Umbilical cord (tissue), 2 donors: ENCODE results near the gene KLRK1. TPM values are rescaled to one million over a fixed set of nuclear protein-coding genes. Genes with fewer than 3 reads are reported as not detected.
"Not testable (repeated sequence)": the region's sequence is repeated elsewhere in the genome, so short reads cannot be mapped to it uniquely, and the experiment has no call there.

Source experiments
- DNase-seq: peaks from one replicate; pipeline ENCODE4 v3.0.0-alpha.2; 2015; ENCODE audit warnings: low spot score
- total RNA-seq: library from RNA; depleted of rRNA; stranded (reverse); fragments of >200 nt; gene quantifications from one replicate; pipeline ENCODE4 v1.2.3, GENCODE V29; 2014; ENCODE audit warnings: low replicate concordance; ENCODE audit not compliant: insufficient read depth

Gene KLRK1
- 1.2 TPM for total RNA-seq

DNA sequence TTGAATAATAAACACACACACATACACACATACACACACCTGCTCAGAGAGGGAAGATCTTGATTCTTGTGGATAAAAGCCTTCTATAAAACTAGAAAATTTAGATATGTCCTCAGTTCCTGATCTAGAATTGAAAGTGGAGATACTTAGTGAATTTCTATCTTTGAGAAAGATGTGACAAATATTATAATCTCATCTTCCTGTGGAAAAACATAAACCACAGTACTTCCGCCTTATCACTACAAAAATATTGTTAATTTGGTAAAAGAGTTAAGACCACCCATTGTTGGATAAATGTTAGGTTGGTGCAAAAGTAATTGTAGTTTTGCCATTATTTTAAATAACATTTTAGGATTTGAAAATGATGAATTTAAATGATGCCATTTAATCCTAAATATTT is at the start of gene KLRK1:
Gene KLRK1, minus strand, starts transcription at position 138 of the 400 bp plus-strand sequence. CDS start 1,231 bp downstream, outside the sequence.
- DNase-seq: no peak

DNA sequence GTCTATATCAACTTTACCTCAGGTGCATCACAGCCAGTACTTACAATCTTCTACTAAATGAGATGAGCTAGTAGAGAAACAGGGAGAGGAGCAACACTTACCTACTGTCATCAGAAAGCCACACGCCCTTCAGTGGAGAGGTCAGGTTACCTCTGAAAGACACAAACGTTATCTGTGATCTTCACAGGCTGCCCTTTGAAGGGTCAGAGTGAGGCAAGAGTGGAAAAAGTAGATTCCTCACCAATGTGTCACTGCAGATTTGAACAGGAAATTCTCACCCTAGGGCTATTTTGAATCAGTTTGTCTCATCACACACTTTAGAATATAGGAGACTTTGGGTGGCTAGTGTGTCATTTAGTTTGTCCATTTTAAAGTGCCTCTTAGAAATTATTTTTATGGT is 47.8 kb upstream of the KLRK1 start:
- not testable (repeated sequence) for DNase-seq

- not testable (repeated sequence) for DNase-seq
These were observed 46.0 kb upstream of the KLRK1 start, which contains the start of gene KLRC2 for GRCh38 chr12:10435816-10436215. Gene KLRC2, minus strand, starts transcription at chr12:10436010. Its CDS starts 24 bp downstream, at chr12:10435986.

DNA sequence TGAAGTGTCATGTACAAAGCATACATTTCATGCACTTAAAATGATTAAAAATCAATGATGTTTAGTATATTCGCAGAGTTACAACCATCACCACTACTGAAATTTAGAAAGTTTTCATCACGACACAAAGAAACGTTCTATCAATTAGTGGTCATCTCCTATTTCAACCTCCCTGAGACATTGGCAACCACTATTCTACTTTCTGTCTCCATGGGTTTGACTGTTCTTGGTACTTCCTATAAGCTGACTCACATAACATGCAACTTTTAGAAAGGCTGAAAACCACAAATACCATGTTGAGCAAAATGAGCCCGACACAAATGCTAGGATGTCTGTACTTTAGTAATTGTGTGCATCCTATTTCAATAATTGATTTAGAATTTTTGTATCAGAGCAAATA is 40.8 kb upstream of the KLRK1 start:
- not testable (repeated sequence) for DNase-seq

- DNase-seq: not testable (repeated sequence)
These were observed 36.1 kb upstream of the KLRK1 start for GRCh38 chr12:10425938-10426337.

- DNase-seq: not testable (repeated sequence)
These were observed 34.5 kb upstream of the KLRK1 start for GRCh38 chr12:10424260-10424899.

GRCh38 chr12:10422159-10422558 is 32.3 kb upstream of the KLRK1 start:
- DNase-seq: not testable (repeated sequence)

DNA sequence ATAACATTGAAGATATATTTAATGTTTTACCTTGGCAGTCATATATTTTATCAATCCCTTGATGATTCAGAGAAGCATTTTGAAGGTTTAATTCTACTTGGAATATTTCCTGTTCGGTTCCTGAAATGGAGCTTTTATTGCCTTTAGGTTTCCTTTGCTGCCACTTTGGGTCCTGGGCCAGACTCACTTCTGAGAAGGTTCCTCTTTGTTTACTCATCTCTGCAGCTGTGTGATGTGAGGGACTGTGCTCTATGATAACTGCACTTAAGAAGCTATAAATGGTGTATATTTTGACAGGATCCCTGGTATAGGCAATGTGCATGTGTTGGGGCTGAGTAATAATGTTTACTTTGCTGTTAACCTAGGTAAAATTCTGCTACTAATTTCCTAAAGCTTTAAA is 30.5 kb upstream of the KLRK1 start, which contains the start of gene KLRC3:
Gene KLRC3, minus strand, starts transcription at position 262 of the 400 bp plus-strand sequence. Its CDS starts 45 bp downstream, at position 217.
- not testable (repeated sequence) for DNase-seq

DNA sequence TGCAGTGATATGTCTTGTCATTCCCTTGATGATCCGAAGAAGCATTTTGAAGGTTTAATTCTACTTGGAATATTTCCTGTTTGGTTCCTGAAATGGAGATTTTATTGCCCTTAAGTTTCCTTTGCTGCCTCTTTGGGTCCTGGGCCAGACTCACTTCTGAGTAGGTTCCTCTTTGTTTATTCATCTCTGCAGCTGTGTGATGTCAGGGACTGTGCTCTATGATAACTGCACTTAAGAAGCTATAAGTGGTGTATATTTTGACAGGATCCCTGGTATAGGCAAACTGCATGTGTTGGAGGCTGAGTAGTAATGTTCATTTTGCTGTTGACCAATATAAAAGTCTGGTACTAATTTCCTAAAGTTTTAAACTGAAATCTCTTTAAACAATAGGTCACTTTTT is 19.6 kb upstream of the KLRK1 start, which contains the start of gene KLRC4:
Gene KLRC4, minus strand, starts transcription at position 366 of the 400 bp plus-strand sequence. Its CDS starts 182 bp downstream, at position 184.
- no peak for DNase-seq

- DNase-seq: no peak
These were observed 19.0 kb upstream of the KLRK1 start for GRCh38 chr12:10408842-10409241.

- DNase-seq: no peak
These were observed 16.9 kb upstream of the KLRK1 start for GRCh38 chr12:10406725-10407124.

DNA sequence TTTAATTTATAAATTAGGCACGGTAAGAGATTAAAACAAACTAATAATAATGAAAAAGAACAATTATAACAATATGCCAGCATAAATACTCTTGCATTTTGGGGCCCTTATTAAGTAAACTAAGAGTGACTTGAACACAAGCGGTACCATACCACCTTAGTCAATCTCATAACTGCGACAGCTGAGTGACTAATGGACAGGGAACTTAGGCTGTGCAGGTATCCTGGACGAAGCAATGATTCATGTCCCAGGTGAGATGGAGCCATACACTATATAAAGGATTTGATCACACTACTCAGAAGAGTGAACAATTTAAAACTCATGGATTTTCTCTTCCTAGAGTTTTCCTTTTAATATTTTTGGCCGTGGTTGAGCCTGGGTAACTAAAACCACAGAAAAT is 15.5 kb upstream of the KLRK1 start:
- no peak for DNase-seq

GRCh38 chr12:10404798-10405197 is 15.0 kb upstream of the KLRK1 start:
- no peak for DNase-seq

DNA sequence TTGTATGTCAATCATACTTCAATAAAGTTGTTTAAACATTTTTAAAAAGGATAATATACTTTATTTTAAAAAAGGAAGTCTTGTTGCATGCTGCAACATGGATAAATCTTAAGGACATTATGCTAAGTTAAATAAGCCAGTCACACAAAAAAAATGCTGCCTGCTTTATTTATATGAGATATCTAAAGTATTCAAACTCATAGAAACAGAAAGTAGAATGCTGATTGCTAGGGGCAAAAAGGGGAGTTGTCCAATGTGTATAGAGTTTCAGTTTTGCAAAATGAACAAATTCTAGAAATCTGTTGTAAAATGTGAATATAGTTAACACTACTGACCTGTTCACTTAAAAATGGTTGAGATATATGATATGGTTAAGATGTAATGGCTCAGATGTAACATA is 11.0 kb upstream of the KLRK1 start:
- DNase-seq: no peak

DNA sequence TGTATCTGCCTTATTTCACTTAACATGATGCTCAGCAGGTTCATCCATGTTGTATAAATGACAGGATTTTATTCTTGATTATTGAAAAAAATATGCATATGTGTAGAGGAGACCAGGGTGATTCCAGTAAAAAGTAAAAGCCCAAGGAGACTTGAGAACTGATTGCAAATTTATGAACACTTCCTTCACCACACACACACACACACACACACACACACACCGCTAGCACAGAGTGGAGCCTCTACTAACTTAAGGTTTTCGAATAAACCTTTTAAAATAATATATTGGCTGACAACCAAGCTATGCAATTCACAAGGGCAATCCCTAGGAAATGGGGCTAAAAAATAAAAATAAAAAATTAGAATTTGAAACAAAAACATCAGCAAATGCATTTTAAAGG is 8.3 kb upstream of the KLRK1 start:
- DNase-seq: no peak

GRCh38 chr12:10397296-10397695 is 7.5 kb upstream of the KLRK1 start:
- no peak for DNase-seq

GRCh38 chr12:10396176-10396575 is 6.3 kb upstream of the KLRK1 start:
- not testable (repeated sequence) for DNase-seq

GRCh38 chr12:10395390-10395998 is 5.7 kb upstream of the KLRK1 start:
- peak; percentile 46 for DNase-seq

DNA sequence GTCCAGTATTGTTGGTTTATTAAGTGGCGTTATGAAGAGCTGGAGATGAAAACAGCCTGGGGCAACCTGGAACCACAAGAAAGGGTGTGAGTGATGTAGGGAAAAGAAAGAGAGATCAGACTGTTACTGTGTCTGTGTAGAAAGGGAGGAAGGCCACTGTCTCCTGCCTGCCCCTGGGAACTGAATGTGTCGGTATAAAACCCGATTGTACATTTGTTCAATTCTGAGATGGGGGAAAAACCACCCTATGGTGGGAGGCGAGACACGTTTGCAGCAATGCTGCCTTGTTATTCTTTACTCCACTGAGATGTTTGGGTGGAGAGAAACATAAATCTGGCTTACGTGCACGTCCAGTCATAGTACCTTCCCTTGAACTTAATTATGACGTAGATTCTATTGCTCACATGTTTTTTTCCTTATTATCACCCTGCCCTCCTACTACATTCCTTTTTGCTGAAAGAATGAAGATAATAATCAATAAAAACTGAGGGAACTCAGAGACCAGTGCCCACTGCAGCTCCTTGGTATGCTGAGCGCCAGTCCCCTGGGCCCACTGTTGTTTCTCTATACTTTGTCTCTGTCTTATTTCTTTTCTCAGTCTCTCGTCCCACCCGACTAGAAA is 4.8 kb upstream of the KLRK1 start:
- not testable (repeated sequence) for DNase-seq

GRCh38 chr12:10393291-10393690 is 3.5 kb upstream of the KLRK1 start:
- DNase-seq: no peak

GRCh38 chr12:10392394-10392930 is 2.6 kb upstream of the KLRK1 start:
- peak; percentile 28 for DNase-seq

GRCh38 chr12:10390991-10391390 is 1.1 kb upstream of the KLRK1 start:
- not testable (repeated sequence) for DNase-seq
